HL-60/S4 (cell line): ENCODE measurements around the gene PADI1.

ENCODE experiments used
- in situ Hi-C: fragments of 300-500 bp; cut with MboI; formaldehyde crosslinking; loops from 2 replicates; pipeline ENCODE4 v1.14.3; 2022; ENCODE audit warnings: low sequenced_read_pairs

The PADI1 gene

GRCh38 chr1:17214876-17215544 lies 10.1 kb downstream of the PADI1 start:
- in situ Hi-C loops = no loop called here

GRCh38 chr1:17215545-17215890 lies 10.6 kb downstream of the PADI1 start:
- in situ Hi-C loops = no loop called here

GRCh38 chr1:17216078-17216477 lies 11.2 kb downstream of the PADI1 start:
- in situ Hi-C loops = no loop called here

GRCh38 chr1:17217607-17218006 lies 12.7 kb downstream of the PADI1 start:
- in situ Hi-C loops = no loop called here

GRCh38 chr1:17218939-17219338 lies 14.0 kb downstream of the PADI1 start:
- in situ Hi-C loops = no loop called here

GRCh38 chr1:17220287-17220686 lies 15.4 kb downstream of the PADI1 start:
- in situ Hi-C loops = no loop called here

- in situ Hi-C loops = no loop called here
These were observed 17.6 kb downstream of the PADI1 start for GRCh38 chr1:17222557-17222956.

- in situ Hi-C loops = no loop called here
These were observed 19.5 kb downstream of the PADI1 start for GRCh38 chr1:17224434-17224833.

GRCh38 chr1:17225140-17225539 lies 20.2 kb downstream of the PADI1 start:
- in situ Hi-C loops = loop anchor here (5.0 kb wide), 1 partner anchor 153 kb away; no protein-coding TSS in a partner anchor

GRCh38 chr1:17227358-17227915 lies 22.5 kb downstream of the PADI1 start:
- in situ Hi-C loops = loop anchor here (5.0 kb wide), 1 partner anchor 155 kb away; no protein-coding TSS in a partner anchor

- in situ Hi-C loops = loop anchor here (5.0 kb wide), 1 partner anchor 156 kb away; no protein-coding TSS in a partner anchor
These were observed 23.7 kb downstream of the PADI1 start for GRCh38 chr1:17228619-17229018.

GRCh38 chr1:17229379-17229778 lies 24.5 kb downstream of the PADI1 start:
- in situ Hi-C loops = loop anchor here (5.0 kb wide), 1 partner anchor 157 kb away; no protein-coding TSS in a partner anchor

- in situ Hi-C loops = loop anchor here (5.0 kb wide), 1 partner anchor 103 kb away; no protein-coding TSS in a partner anchor
These were observed 25.2 kb downstream of the PADI1 start for GRCh38 chr1:17230106-17230505.

- in situ Hi-C loops = loop anchor here (5.0 kb wide), 1 partner anchor 103 kb away; no protein-coding TSS in a partner anchor
These were observed 25.9 kb downstream of the PADI1 start for GRCh38 chr1:17230671-17231310.

GRCh38 chr1:17232759-17233661 lies 28.1 kb downstream of the PADI1 start:
- in situ Hi-C loops = loop anchor here (5.0 kb wide), 1 partner anchor 106 kb away; no protein-coding TSS in a partner anchor

- in situ Hi-C loops = loop anchor here (5.0 kb wide), 1 partner anchor 106 kb away; no protein-coding TSS in a partner anchor
These were observed 28.9 kb downstream of the PADI1 start for GRCh38 chr1:17233675-17234320.

- in situ Hi-C loops = loop anchor here (5.0 kb wide), 1 partner anchor 107 kb away; no protein-coding TSS in a partner anchor
These were observed 29.5 kb downstream of the PADI1 start for GRCh38 chr1:17234405-17234804.

GRCh38 chr1:17235135-17235885 lies 30.4 kb downstream of the PADI1 start:
- in situ Hi-C loops = no loop called here

GRCh38 chr1:17236779-17237560 lies 32.0 kb downstream of the PADI1 start:
- in situ Hi-C loops = no loop called here
